ENCODE measurements around the gene SYNPO.

The SYNPO gene

GRCh38 chr5:150601491-150602345 is 38.7 kb upstream of the SYNPO start:
- Mint-ChIP-seq H3K27ac (ENCODE audit: low read depth) (no peak overlapping the region), H3K27me3 (peaks cover 20% of the 10 kb centered on the region)
- no peak for ATAC-seq (replicated peaks; ENCODE audit: extremely low read depth, poor library complexity, severe bottlenecking)

GRCh38 chr5:150603052-150603451 is 37.4 kb upstream of the SYNPO start:
- Mint-ChIP-seq H3K27ac (ENCODE audit: low read depth) (no peak overlapping the region), H3K4me1 (no peaks in the 10 kb centered on the region), H3K36me3 (ENCODE audit: insufficient read depth) (no peaks in the 10 kb centered on the region), H3K4me3 (no peak overlapping the region), H3K9me3 (no peaks in the 10 kb centered on the region), H3K27me3 (peaks cover 20% of the 10 kb centered on the region)
- DNase-seq (ENCODE audit: low spot score in 2 of 2) = no peak
- no peak for ATAC-seq (replicated peaks; ENCODE audit: extremely low read depth, poor library complexity, severe bottlenecking)

More at GRCh38 chr5:150601491-150602345, 38.7 kb upstream of the SYNPO start:
- Mint-ChIP-seq H3K9me3 (no peaks in the 10 kb centered on the region), H3K4me1 (no peaks in the 10 kb centered on the region), H3K36me3 (ENCODE audit: insufficient read depth) (no peaks in the 10 kb centered on the region), H3K4me3 (no peak overlapping the region)
- no peak for DNase-seq (ENCODE audit: low spot score in 2 of 2)

- DNase-seq (ENCODE audit: low spot score in 2 of 2) (no peak), ATAC-seq (replicated peaks; ENCODE audit: extremely low read depth, poor library complexity, severe bottlenecking) (no peak)
- H3K27ac Mint-ChIP-seq (ENCODE audit: low read depth) = no peak overlapping the region
- H3K4me1 Mint-ChIP-seq = no peaks in the 10 kb centered on the region
- peaks cover 20% of the 10 kb centered on the region for H3K27me3 Mint-ChIP-seq
- H3K36me3 Mint-ChIP-seq (ENCODE audit: insufficient read depth) = no peaks in the 10 kb centered on the region
- no peak overlapping the region for H3K4me3 Mint-ChIP-seq
- no peaks in the 10 kb centered on the region for H3K9me3 Mint-ChIP-seq
These were observed 37.0 kb upstream of the SYNPO start for GRCh38 chr5:150603491-150603890.

GRCh38 chr5:150604010-150604409 is 36.5 kb upstream of the SYNPO start:
- H3K4me3 Mint-ChIP-seq = no peak overlapping the region
- no peak overlapping the region for H3K27ac Mint-ChIP-seq (ENCODE audit: low read depth)
- DNase-seq (ENCODE audit: low spot score in 2 of 2) (no peak), ATAC-seq (replicated peaks; ENCODE audit: extremely low read depth, poor library complexity, severe bottlenecking) (no peak)
- H3K27me3 Mint-ChIP-seq = peaks cover 20% of the 10 kb centered on the region
- no peaks in the 10 kb centered on the region for H3K4me1 Mint-ChIP-seq
- H3K9me3 Mint-ChIP-seq = no peaks in the 10 kb centered on the region
- H3K36me3 Mint-ChIP-seq (ENCODE audit: insufficient read depth) = no peaks in the 10 kb centered on the region

GRCh38 chr5:150604894-150605440 is 35.5 kb upstream of the SYNPO start:
- no peak overlapping the region for H3K27ac Mint-ChIP-seq (ENCODE audit: low read depth)
- no peaks in the 10 kb centered on the region for H3K4me1 Mint-ChIP-seq
- no peak overlapping the region for H3K4me3 Mint-ChIP-seq
- no peaks in the 10 kb centered on the region for H3K9me3 Mint-ChIP-seq
- H3K27me3 Mint-ChIP-seq = peaks cover 20% of the 10 kb centered on the region
- DNase-seq (ENCODE audit: low spot score in 2 of 2) (no peak), ATAC-seq (replicated peaks; ENCODE audit: extremely low read depth, poor library complexity, severe bottlenecking) (no peak)
- H3K36me3 Mint-ChIP-seq (ENCODE audit: insufficient read depth) = no peaks in the 10 kb centered on the region

- DNase-seq (ENCODE audit: low spot score in 2 of 2) (no peak), ATAC-seq (replicated peaks; ENCODE audit: extremely low read depth, poor library complexity, severe bottlenecking) (no peak)
- Mint-ChIP-seq H3K4me3 (no peak overlapping the region), H3K4me1 (no peaks in the 10 kb centered on the region), H3K27me3 (peaks cover 20% of the 10 kb centered on the region), H3K36me3 (ENCODE audit: insufficient read depth) (no peaks in the 10 kb centered on the region), H3K9me3 (no peaks in the 10 kb centered on the region), H3K27ac (ENCODE audit: low read depth) (no peak overlapping the region)
These were observed 34.9 kb upstream of the SYNPO start for GRCh38 chr5:150605546-150605945.

GRCh38 chr5:150606476-150606875 is 34.0 kb upstream of the SYNPO start:
- Mint-ChIP-seq H3K27ac (ENCODE audit: low read depth) (no peak overlapping the region), H3K9me3 (no peaks in the 10 kb centered on the region), H3K36me3 (ENCODE audit: insufficient read depth) (no peaks in the 10 kb centered on the region), H3K4me1 (no peaks in the 10 kb centered on the region), H3K4me3 (no peak overlapping the region), H3K27me3 (peaks cover 20% of the 10 kb centered on the region)
- DNase-seq (ENCODE audit: low spot score in 2 of 2) (no peak), ATAC-seq (replicated peaks; ENCODE audit: extremely low read depth, poor library complexity, severe bottlenecking) (no peak)

GRCh38 chr5:150607105-150607504 is 33.4 kb upstream of the SYNPO start:
- no peaks in the 10 kb centered on the region for H3K9me3 Mint-ChIP-seq
- no peaks in the 10 kb centered on the region for H3K36me3 Mint-ChIP-seq (ENCODE audit: insufficient read depth)
- H3K4me1 Mint-ChIP-seq = no peaks in the 10 kb centered on the region
- ATAC-seq (replicated peaks; ENCODE audit: extremely low read depth, poor library complexity, severe bottlenecking) (no peak), DNase-seq (ENCODE audit: low spot score in 2 of 2) (no peak)
- H3K27ac Mint-ChIP-seq (ENCODE audit: low read depth) = no peak overlapping the region
- peaks cover 15% of the 10 kb centered on the region for H3K27me3 Mint-ChIP-seq
- H3K4me3 Mint-ChIP-seq = no peak overlapping the region

GRCh38 chr5:150607991-150608390 is 32.5 kb upstream of the SYNPO start:
- ATAC-seq (replicated peaks; ENCODE audit: extremely low read depth, poor library complexity, severe bottlenecking) (no peak), DNase-seq (ENCODE audit: low spot score in 2 of 2) (no peak)
- H3K9me3 Mint-ChIP-seq = no peaks in the 10 kb centered on the region
- peaks cover 10% of the 10 kb centered on the region for H3K27me3 Mint-ChIP-seq
- no peak overlapping the region for H3K4me3 Mint-ChIP-seq
- H3K36me3 Mint-ChIP-seq (ENCODE audit: insufficient read depth) = no peaks in the 10 kb centered on the region
- no peak overlapping the region for H3K27ac Mint-ChIP-seq (ENCODE audit: low read depth)
- no peaks in the 10 kb centered on the region for H3K4me1 Mint-ChIP-seq

GRCh38 chr5:150608991-150609390 is 31.5 kb upstream of the SYNPO start:
- H3K27me3 Mint-ChIP-seq = peaks cover 8% of the 10 kb centered on the region
- DNase-seq (ENCODE audit: low spot score in 2 of 2) = no peak
- H3K9me3 Mint-ChIP-seq = no peaks in the 10 kb centered on the region
- ATAC-seq (replicated peaks; ENCODE audit: extremely low read depth, poor library complexity, severe bottlenecking) = no peak
- no peak overlapping the region for H3K27ac Mint-ChIP-seq (ENCODE audit: low read depth)
- H3K4me1 Mint-ChIP-seq = no peaks in the 10 kb centered on the region
- no peaks in the 10 kb centered on the region for H3K36me3 Mint-ChIP-seq (ENCODE audit: insufficient read depth)
- no peak overlapping the region for H3K4me3 Mint-ChIP-seq

GRCh38 chr5:150609843-150610584 is 30.4 kb upstream of the SYNPO start:
- no peaks in the 10 kb centered on the region for H3K27me3 Mint-ChIP-seq
- DNase-seq (ENCODE audit: low spot score in 2 of 2) (no peak), ATAC-seq (replicated peaks; ENCODE audit: extremely low read depth, poor library complexity, severe bottlenecking) (no peak)
- no peak overlapping the region for H3K4me3 Mint-ChIP-seq
- no peaks in the 10 kb centered on the region for H3K9me3 Mint-ChIP-seq
- H3K36me3 Mint-ChIP-seq (ENCODE audit: insufficient read depth) = no peaks in the 10 kb centered on the region
- no peaks in the 10 kb centered on the region for H3K4me1 Mint-ChIP-seq
- H3K27ac Mint-ChIP-seq (ENCODE audit: low read depth) = no peak overlapping the region

GRCh38 chr5:150611026-150611425 is 29.4 kb upstream of the SYNPO start:
- DNase-seq (ENCODE audit: low spot score in 2 of 2) = no peak
- H3K36me3 Mint-ChIP-seq (ENCODE audit: insufficient read depth) = no peaks in the 10 kb centered on the region
- H3K9me3 Mint-ChIP-seq = no peaks in the 10 kb centered on the region
- H3K27ac Mint-ChIP-seq (ENCODE audit: low read depth) = no peak overlapping the region
- no peak overlapping the region for H3K4me3 Mint-ChIP-seq
- no peaks in the 10 kb centered on the region for H3K4me1 Mint-ChIP-seq
- ATAC-seq (replicated peaks; ENCODE audit: extremely low read depth, poor library complexity, severe bottlenecking) = no peak
- peaks cover 5% of the 10 kb centered on the region for H3K27me3 Mint-ChIP-seq

- no peak for DNase-seq (ENCODE audit: low spot score in 2 of 2)
- Mint-ChIP-seq H3K4me3 (no peak overlapping the region), H3K36me3 (ENCODE audit: insufficient read depth) (no peaks in the 10 kb centered on the region), H3K9me3 (no peaks in the 10 kb centered on the region), H3K27me3 (peaks cover 18% of the 10 kb centered on the region), H3K4me1 (no peaks in the 10 kb centered on the region), H3K27ac (ENCODE audit: low read depth) (no peak overlapping the region)
- ATAC-seq (replicated peaks; ENCODE audit: extremely low read depth, poor library complexity, severe bottlenecking) = no peak
These were observed 28.1 kb upstream of the SYNPO start for GRCh38 chr5:150612405-150612804.
